HG02981 (cell line): ENCODE results near the gene BCCIP.

Experiments
- ATAC-seq: cut with Tn5 transposase; IDR thresholded peaks from one replicate; pipeline ENCODE4 v1.9.1; 2021; ENCODE audit warnings: mild to moderate bottlenecking, moderate library complexity; ENCODE audit not compliant: unreplicated experiment

BCCIP gene

DNA sequence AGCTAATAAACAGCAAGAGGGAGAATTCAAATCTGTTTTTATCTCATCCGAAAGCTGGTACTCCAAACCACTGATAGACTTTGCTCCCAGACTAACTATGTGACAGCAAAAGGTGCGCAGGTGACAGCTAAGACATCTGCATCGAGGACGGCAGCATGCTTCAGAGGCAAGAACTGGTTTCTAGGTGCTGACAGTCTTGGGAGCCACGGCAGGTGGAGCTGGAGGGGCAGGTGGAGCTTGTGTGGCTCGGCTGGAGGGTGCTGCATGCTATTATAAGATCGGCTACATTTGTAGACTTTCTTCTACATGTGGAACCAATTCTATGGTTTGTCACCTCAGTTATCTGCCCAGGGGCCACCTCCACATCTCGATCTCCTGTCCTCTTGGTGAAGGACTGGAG lies 25.9 kb upstream of the BCCIP start:
- no peak for ATAC-seq

- ATAC-seq = no peak
Observed at GRCh38 chr10:125797994-125798662, 25.2 kb upstream of the BCCIP start.

DNA sequence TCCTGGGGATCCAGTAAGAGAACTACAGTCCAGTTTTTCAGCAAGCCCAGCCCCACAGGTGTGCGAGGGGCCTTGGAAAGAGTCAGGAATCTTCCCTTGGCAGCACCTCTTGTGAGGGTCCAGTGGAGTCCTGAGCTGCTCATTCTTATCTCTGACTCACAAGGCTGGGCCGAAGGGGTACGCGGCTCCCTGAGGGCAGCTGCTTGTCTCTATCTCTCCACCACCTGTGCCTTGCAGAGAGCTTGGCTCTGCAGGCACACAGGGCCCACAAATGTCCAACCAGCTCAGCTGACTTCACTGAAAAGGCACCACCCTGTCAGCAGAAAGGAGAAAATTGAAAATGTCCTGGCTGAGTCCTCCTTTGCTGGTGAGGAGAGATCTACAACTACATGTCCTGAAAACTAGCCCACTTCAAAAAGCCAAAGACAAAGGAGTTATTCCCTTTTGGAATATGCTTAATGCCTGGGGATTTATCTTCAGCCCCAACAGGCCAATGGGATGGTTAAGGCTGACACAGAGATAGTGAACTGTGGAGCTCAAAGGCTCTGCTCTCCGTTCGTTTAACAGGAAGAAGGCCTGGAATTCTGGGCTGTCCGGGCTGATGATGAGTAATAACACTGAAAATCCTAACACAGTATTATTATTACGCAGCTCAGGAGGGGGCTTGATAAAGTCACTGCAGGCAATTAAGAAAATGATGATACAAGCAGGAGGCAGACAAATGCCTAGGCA lies 23.7 kb upstream of the BCCIP start:
- no peak for ATAC-seq

DNA sequence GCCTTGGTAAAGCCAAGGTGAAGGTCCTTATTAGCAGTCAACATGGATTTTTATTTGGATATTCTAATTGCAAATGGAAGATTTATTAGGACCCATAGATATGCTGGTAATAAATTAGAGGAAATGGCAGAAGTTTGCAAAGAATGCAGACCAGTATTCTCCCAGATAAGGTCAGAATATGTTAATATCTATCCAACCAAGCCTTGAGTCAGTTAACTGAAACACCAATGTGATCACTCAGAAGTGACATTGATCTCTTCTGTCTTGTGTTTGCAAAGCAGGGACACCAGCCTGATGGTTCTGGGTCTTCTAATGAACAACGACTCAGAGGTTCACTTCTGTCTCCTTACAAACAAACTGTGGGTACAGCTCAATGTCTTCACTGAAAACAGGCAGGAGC lies 21.8 kb upstream of the BCCIP start:
- ATAC-seq = no peak

DNA sequence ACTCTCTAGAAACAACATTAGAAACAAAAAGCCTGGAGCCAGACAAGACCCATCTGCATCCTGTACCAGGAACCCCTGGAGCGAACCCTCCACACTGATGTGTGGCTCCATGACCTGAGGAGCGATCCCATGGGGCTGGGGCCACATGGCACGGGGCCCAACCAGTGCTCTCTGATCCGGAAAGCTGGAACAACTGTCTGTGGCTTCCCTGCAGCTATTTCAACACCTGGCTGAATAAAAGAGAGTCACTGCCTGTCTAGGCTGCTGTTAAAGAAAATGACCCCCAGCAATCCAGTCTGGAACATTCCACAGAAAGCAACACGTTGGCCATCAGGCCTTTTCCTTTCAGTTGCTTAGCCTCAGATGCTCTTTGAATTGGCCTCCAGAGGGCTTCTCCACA lies 21.2 kb upstream of the BCCIP start:
- no peak for ATAC-seq

DNA sequence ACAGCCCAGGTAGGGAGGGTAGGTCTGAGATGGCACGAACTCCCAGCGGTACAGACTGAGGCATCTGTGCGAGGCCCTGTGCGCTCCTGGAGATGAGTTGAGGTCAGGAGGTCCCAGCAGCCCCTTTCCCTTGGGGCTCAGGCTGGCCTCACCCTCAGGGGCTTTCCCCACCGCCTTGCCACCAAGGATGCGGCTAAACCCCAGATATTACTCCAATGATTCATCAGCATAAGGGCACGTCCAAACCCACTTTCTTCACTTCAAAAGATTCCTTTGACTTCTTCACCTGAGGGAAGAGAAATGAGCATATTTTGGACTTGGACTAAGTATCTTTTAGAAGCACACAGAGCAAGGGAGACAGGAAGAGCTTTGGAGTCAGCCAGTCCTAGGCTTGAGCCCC lies 20.6 kb upstream of the BCCIP start:
- ATAC-seq = no peak

- ATAC-seq = no peak
Observed at GRCh38 chr10:125808047-125808446, 15.3 kb upstream of the BCCIP start.

DNA sequence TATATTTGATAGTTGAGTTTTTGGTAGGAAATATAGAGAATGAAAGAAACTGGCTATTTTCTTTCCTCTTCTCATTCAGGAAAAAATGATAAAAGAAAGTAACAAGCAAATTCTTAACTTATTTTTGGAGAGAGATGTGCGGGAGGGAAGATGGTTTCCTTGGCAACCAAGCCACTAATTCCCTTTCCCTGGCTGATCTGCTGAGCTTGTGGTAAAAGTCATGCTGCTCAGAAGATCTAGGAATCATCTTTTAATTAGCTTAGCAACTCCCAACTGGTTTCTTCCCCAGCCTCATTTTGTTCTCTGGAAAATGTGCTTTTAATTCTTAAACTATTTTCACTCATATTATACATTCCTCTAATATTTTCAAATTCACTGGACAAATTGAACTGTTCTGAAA lies 12.1 kb upstream of the BCCIP start:
- no peak for ATAC-seq

- no peak for ATAC-seq
Observed at GRCh38 chr10:125812128-125812750, 11.1 kb upstream of the BCCIP start.

DNA sequence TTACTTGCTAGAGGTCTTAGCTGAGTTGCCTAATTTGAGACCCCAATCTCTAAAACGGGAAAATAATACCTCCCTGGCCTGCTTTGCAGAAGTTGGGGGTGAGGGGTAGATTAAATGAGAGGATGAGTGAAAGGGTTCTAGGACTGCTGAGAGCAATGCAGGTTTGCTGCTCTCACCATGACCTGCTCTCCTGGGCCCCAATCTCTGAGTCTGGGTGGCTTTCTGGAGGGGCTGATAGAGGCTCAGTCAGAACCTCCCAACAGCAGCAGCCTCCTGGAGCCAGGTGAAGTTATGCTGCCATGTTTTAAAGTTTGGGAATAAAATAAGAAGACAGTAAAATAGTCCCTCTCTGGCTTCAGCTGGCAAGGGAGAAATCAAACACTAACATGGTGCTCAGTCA lies 7.6 kb upstream of the BCCIP start:
- ATAC-seq = no peak

- ATAC-seq = no peak
Observed at GRCh38 chr10:125816548-125816947, 6.8 kb upstream of the BCCIP start.

DNA sequence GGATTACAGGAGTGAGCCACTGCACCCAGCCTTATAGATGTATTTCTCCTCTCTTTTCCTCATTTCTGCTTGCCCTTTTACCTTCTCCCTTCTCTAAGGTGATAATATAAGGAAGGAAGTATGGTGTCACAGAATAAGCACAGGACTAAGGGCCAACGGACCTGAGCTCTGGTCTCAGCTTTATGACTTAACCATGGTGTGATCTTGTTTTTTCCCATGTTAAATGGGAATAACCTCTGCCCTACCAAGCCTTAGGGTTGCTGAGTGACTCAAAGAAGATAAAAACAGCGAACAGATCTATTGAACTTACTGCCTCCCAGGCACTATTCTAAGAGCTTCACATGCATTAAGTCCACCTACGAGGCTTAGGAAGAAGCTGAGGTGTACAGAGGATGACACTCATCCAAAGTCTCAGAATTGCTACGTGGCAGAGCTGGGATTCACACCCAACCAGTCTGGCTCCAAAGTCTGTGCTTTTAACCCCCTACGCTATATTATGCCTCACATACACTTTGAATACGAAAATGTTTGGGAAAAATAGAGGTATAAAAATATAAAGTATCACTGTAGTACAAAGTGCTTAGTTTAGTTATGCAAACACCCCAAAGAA lies 5.9 kb upstream of the BCCIP start:
- no peak for ATAC-seq

DNA sequence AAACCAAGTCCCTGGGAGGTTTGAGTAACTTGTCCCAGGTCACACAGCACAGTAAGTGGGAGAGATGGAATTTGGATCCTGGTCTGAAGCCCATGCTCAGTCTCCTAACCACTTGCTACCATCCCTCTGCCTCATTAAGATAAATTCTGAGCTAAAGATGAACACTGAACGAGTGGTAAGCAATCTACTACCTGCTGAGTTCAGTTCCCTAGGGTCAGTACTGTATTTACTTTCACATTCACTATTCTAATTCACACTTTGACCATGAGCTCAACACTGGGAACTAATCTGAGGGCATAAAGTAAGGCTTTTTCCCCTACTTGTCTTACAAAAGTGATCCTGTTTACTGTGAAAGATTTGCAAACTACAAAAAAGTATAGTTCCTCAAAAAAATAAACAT lies 2.6 kb upstream of the BCCIP start:
- peak; percentile 46 for ATAC-seq

GRCh38 chr10:125823663-125824251 lies 411 bp downstream of the BCCIP start:
- ATAC-seq = no peak

GRCh38 chr10:125824736-125825135 lies 1.4 kb downstream of the BCCIP start:
- no peak for ATAC-seq

GRCh38 chr10:125827133-125827532 lies 3.8 kb downstream of the BCCIP start:
- ATAC-seq = no peak

- ATAC-seq = no peak
Observed at GRCh38 chr10:125828311-125828710, 5.0 kb downstream of the BCCIP start.

GRCh38 chr10:125836746-125837145 lies 13.4 kb downstream of the BCCIP start:
- no peak for ATAC-seq

- ATAC-seq = no peak
Observed at GRCh38 chr10:125838802-125839575, 15.6 kb downstream of the BCCIP start.

GRCh38 chr10:125840406-125840805 lies 17.1 kb downstream of the BCCIP start:
- ATAC-seq = no peak

GRCh38 chr10:125840955-125841354 lies 17.6 kb downstream of the BCCIP start:
- no peak for ATAC-seq
